Left lung (tissue), 10 donors: ENCODE data around the gene FAM181A. TPM values are rescaled to one million over a fixed set of nuclear protein-coding genes. Genes with fewer than 3 reads are reported as not detected.

Source experiments
- ATAC-seq: fragments of 200-7000 bp; cut with Tn5 transposase; one replicate; pipeline ENCODE4 v1.9.1; 2020; ENCODE audit warnings: moderate library complexity
- DNase-seq, 4 donors: peaks; one replicate each; pipeline ENCODE4 v3.0.0-alpha.2; 2013 to 2020
- H3K27ac ChIP-seq, 2 donors: fragments of 200-600 bp; sonication (generic) in 1 of 2; one replicate each; pipeline versions ENCODE4 v1.5.0 to v1.8.0; 2020 to 2021
- H3K27me3 ChIP-seq, 2 donors: fragments of 200-600 bp; sonication (generic) in 1 of 2; one replicate each; pipeline versions ENCODE4 v1.5.0 to v1.8.0; 2020 to 2021
- H3K36me3 ChIP-seq, 2 donors: fragments of 200-600 bp; sonication (generic) in 1 of 2; one replicate each; pipeline versions ENCODE4 v1.5.0 to v1.8.0; 2020 to 2021
- H3K4me1 ChIP-seq, 2 donors: fragments of 200-600 bp; one replicate each; pipeline ENCODE4 v1.8.0; 2021
- H3K4me3 ChIP-seq, 2 donors: fragments of 200-600 bp; sonication (generic) in 1 of 2; one replicate each; pipeline versions ENCODE4 v1.5.0 to v1.8.0; 2020 to 2021; ENCODE audit warnings: mild to moderate bottlenecking in 1 of 2
- H3K9me3 ChIP-seq, 2 donors: fragments of 200-600 bp; sonication (generic) in 1 of 2; one replicate each; pipeline versions ENCODE4 v1.5.0 to v1.8.0; 2020 to 2021
- intact Hi-C, 2 donors: fragments of 100-400 bp; cut with DNase I; formaldehyde crosslinking; loops; one replicate each; pipeline versions ENCODE4 v1.11.2 to v1.14.2; 2022
- polyA plus RNA-seq, 6 donors: library from polyadenylated mRNA; unstranded; fragments of 120-200 nt; gene quantifications; one replicate each; pipeline ENCODE4 v1.2.1, GENCODE V29; 2013; ENCODE audit not compliant: insufficient read length in 6 of 6
- total RNA-seq, 2 donors: library from RNA; stranded (reverse); fragmentation: NEBNext Ultra II Directional; extraction: Animal tissue kit (Norgen Biotek cat#: 25700); gene quantifications; one replicate each; pipeline ENCODE4 v1.2.1, GENCODE V29; 2021
- TF ChIP-seq, protein P1 (sequence below), 2 donors: fragments of 200-600 bp; sonication (generic) in 1 of 2; IDR thresholded peaks; one replicate each; pipeline versions ENCODE4 v1.5.0 to v1.8.0; 2021; ENCODE audit warnings: antibody characterized with exemption in 2 of 2
- donor health status: DM: no; HTN: yes; CAD: no.
- donor health status: DM: no; HTN: no; CAD: no.

Gene FAM181A
- total and polyA plus RNA-seq, 8 donors: 0.10 to 1.1 (median 0.37) TPM; not detected in 2

GRCh38 chr14:93932642-93933041 lies 5.5 kb downstream of the FAM181A start:
- H3K36me3 ChIP-seq: no peaks in the 10 kb centered on the region
- H3K9me3 ChIP-seq: no peaks in the 10 kb centered on the region
- TF ChIP-seq, protein P1, sequence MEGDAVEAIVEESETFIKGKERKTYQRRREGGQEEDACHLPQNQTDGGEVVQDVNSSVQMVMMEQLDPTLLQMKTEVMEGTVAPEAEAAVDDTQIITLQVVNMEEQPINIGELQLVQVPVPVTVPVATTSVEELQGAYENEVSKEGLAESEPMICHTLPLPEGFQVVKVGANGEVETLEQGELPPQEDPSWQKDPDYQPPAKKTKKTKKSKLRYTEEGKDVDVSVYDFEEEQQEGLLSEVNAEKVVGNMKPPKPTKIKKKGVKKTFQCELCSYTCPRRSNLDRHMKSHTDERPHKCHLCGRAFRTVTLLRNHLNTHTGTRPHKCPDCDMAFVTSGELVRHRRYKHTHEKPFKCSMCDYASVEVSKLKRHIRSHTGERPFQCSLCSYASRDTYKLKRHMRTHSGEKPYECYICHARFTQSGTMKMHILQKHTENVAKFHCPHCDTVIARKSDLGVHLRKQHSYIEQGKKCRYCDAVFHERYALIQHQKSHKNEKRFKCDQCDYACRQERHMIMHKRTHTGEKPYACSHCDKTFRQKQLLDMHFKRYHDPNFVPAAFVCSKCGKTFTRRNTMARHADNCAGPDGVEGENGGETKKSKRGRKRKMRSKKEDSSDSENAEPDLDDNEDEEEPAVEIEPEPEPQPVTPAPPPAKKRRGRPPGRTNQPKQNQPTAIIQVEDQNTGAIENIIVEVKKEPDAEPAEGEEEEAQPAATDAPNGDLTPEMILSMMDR (IDR thresholded peaks at IDR 0.05): no peak
- H3K4me3 ChIP-seq: no peak overlapping the region
- intact Hi-C loops: no loop called here
- no peak overlapping the region for H3K27ac ChIP-seq
- H3K4me1 ChIP-seq: no peaks in the 10 kb centered on the region
- H3K27me3 ChIP-seq: peaks cover 2 to 38% of the 10 kb centered on the region in 2 donors
- ATAC-seq (no peak), DNase-seq (no peak)

DNA sequence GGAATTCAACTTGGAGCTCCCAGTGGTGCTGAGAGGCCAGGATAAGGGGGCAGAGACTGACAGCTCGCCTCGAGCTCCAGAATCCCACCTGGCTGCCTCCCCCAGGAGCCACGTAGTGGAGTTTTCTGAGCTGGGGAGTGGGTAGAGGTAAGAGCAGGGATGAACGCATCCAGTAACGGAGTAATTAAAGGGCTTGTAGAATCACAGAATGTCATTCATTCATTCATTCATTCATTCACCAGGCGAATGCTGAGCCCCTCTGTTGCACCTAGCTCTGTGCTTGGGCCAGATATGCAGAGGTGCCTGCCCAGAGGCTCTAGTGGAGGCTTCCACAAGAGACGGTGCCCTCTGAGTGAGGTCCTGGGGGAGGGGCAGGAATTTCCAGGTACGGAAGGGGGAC lies 8.1 kb downstream of the FAM181A start:
- H3K36me3 ChIP-seq: no peaks in the 10 kb centered on the region
- H3K4me3 ChIP-seq: no peak overlapping the region
- H3K4me1 ChIP-seq: peaks cover 0 to 15% of the 10 kb centered on the region in 2 donors
- no peaks in the 10 kb centered on the region for H3K9me3 ChIP-seq
- DNase-seq (peak in 1 of 4 donors; percentile 26), ATAC-seq (no peak)
- H3K27me3 ChIP-seq: peaks cover 15 to 64% of the 10 kb centered on the region in 2 donors
- H3K27ac ChIP-seq: no peak overlapping the region
- intact Hi-C loops: no loop called here
- TF ChIP-seq, protein P1 (IDR thresholded peaks at IDR 0.05): no peak

- DNase-seq: no peak
- ATAC-seq: peak; percentile 45
- H3K36me3 ChIP-seq: no peaks in the 10 kb centered on the region
- peaks cover 0 to 15% of the 10 kb centered on the region in 2 donors for H3K4me1 ChIP-seq
- no peak overlapping the region for H3K27ac ChIP-seq
- peaks cover 15 to 66% of the 10 kb centered on the region in 2 donors for H3K27me3 ChIP-seq
- H3K4me3 ChIP-seq: no peak overlapping the region
- TF ChIP-seq, protein P1 (IDR thresholded peaks at IDR 0.05): peak in 1 of 2 donors; percentile 27
- intact Hi-C loops: no loop called here
- no peaks in the 10 kb centered on the region for H3K9me3 ChIP-seq
Measured at GRCh38 chr14:93936245-93936644, 9.1 kb downstream of the FAM181A start.

DNA sequence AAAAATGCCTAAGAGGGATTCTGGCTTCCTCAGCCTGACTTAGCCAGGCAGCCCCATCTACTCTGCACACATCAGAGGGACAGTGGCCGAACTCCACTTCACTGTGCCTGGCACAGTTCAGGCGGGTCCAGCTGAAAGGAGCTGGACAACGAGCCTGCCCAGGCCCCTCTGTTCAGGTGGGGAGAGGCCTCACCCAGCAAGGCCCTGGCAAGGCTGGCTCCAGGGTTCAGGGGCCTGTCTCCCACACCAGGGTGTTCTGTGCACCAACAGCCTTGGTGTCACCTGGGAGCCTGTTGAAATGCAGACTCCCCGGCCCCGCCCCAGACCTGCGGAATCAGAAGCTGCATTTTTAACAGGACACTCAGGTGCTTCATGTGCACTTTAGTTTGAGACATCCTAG lies 9.8 kb downstream of the FAM181A start:
- no peak for ATAC-seq
- TF ChIP-seq, protein P1 (IDR thresholded peaks at IDR 0.05): no peak
- DNase-seq: peak in 1 of 4 donors; percentile 72
- no peaks in the 10 kb centered on the region for H3K9me3 ChIP-seq
- H3K4me1 ChIP-seq: peaks cover 0 to 15% of the 10 kb centered on the region in 2 donors
- intact Hi-C loops: no loop called here
- no peaks in the 10 kb centered on the region for H3K36me3 ChIP-seq
- no peak overlapping the region for H3K4me3 ChIP-seq
- peaks cover 15 to 66% of the 10 kb centered on the region in 2 donors for H3K27me3 ChIP-seq
- no peak overlapping the region for H3K27ac ChIP-seq

- Histone ChIP-seq H3K4me1 (peaks cover 0 to 15% of the 10 kb centered on the region in 2 donors), H3K36me3 (no peaks in the 10 kb centered on the region), H3K9me3 (no peaks in the 10 kb centered on the region), H3K27me3 (peaks cover 15 to 66% of the 10 kb centered on the region in 2 donors), H3K27ac (no peak overlapping the region), H3K4me3 (no peak overlapping the region)
- DNase-seq (peak in 1 of 4 donors; percentile 68), ATAC-seq (no peak)
- intact Hi-C loops: no loop called here
- TF ChIP-seq, protein P1 (IDR thresholded peaks at IDR 0.05): no peak
Measured at GRCh38 chr14:93937519-93937918, 10.4 kb downstream of the FAM181A start.
